Stimulated activated naive CD8-positive, alpha-beta T cell treated with anti-CD3 and anti-CD28 coated beads, Interleukin-15, Interleukin-2, amounts not matched to agents 100 U/mL and 50 U/mL, for 24 hours (primary cell): ENCODE measurements around the gene P3R3URF.

Experiments
- ATAC-seq: fragments of 150-1000 bp; cut with Tn5 transposase; one replicate; pipeline ENCODE4 v1.10.0; 2021
- DNase-seq: peaks from one replicate; pipeline ENCODE4 v3.0.0; 2021

The P3R3URF gene

DNA sequence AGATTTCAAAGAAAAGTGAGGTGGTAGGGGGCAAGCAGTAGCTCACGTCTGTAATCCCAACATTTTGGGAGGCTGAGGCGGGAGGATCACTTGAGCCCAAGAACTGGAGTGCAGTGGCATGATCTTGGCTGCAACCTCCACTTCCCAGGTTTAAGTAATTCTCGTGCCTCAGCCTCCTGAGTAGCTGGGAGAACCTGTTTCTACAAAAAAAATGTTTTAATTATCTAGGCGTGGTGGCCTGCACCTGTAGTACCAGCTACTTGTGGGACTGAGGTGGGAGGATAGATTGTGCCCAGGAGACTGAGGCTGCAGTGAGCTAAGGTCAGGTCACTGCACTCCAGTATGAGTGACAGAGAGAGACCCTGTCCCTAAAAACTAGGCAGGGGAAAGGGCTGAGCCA lies 4.0 kb downstream of the P3R3URF start:
- no peak for ATAC-seq

DNA sequence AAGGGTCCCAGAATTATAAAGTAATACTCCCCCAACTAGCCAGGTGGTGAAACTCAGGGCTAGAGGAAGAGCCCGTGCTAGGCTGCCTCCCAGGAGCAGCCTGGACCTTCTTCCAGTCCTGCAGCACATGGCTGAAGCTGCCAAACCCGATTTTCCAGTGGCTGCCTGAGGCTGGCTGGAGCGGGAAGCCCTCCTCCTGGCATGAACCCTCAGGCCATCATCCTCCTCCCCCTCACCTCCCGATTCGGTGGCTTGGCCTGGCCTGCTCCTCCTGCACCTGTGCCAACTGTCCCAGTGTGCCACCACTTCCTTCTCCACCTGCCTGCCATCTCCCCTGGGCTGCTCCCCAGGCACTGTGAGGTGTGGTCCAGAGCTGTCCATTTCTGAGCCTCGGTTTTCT lies 4.4 kb downstream of the P3R3URF start:
- ATAC-seq (no peak), DNase-seq (no peak)

More for the DNA sequence above, 4.0 kb downstream of the P3R3URF start:
- DNase-seq, result no peak

DNA sequence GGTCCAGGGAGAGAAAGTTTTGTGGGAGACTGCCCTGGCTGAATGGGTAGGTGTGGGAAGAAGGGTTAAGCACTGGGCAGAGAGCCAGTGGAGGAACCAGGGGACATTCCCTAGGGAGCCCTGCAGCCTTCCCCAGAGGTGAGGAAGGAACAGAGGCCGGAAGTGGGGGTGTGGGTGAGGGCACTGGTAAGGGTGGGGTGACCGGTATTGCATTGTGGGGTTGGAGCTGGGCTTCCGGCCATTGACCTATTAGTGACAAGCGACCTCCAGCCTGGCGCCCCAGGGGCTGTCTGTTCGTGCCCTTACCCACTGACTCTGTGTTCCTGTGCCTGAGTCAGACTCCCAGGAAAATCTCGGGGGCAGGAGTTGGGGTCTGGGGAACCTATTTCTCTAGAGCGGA lies 4.9 kb downstream of the P3R3URF start:
- DNase-seq (no peak), ATAC-seq (no peak)

DNA sequence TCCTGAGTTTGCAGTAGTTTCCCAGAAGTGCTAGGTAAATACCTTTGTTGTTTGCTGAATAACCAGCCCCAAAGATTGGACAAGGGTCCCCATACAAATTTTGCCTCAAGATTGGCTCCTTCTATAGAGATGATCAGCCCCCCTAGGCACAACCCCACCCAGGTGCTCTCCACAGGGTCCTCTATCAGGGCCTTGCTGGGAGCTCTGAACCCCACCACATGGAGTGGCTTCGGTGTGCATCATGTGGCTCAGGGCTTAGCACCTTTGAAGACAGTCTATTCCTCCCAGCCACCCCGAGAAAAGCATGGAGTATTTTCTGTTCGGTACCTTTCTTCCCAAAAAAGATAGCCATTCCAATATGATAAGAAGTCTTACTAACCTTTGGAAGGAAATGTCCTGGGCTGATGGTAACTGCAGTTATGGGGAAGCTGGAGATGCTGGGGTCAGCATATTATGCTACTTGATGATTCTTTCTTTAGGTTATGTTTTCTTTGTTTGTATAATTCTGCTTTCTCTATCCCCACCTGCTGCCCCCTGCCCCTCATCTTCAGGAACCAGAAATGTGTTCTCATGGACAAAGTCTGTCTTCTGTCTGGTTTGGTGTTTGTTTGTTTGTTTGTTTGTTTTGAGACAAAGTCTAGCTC lies 6.4 kb downstream of the P3R3URF start:
- DNase-seq, result no peak
- no peak for ATAC-seq

DNA sequence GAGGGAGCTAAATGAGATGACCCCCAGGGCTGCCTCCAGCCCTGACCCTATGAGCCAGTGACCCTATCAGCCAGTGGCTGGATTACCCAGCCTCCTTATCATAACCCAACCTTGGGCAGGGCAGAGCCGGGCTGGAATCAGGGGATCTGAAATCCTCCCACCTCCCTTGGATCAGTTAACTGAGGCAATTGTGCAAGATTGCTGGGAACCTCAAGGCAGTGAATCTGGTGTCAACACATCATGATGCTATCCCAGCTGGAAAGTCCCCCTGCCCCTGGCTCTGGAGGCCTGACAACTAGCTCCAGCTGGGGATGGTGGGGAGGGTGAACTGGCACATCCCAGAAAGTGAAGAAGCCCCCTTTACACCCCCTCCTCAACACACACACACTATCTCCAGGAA lies 7.8 kb downstream of the P3R3URF start:
- ATAC-seq (no peak), DNase-seq (no peak)

DNA sequence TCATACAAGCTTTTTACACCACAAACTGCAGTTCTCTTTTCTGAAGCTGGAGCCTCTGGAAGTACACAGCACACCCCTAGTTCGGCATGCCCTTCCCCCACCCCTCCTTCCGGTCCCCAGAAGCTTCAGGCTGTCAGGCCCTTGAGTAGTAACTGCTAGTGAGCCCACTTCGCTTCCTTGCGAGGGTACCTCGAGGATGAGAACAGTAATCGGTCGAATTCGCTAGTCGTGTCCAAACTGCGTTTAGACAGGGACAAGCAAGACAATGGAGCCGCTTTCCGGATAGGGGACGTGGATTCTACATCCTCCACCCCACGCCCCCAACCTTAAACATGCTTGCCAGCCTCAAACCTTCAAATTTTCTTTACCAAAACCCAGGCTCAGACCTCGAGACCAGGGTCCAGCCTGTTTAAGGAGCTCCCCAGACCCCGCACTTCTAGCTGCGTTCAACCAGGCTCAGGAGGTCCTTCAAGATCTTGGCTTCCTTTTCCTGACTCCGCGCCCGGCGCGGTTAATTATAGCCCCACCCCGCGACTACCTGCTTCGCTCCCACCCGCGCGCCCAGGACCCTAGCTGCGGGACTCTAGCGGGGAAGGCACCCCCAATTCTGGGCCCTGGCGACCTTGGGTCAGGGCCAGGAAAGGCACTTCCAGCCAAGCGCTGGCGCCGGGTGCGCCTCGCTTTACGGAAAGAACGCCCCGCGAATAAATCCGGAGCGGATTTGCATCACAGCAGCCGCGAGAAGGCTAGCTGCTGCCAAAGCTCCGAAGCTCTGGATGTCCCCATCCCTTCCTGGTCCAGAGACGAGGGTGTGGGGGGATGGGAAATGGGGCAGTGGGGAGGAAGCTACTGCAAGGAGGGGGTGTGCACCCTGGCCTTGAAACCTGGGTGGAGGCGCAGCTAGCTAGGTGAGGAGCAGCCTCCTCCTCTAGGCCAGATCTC lies 9.5 kb downstream of the P3R3URF start:
- peak; percentile 15 for ATAC-seq
- DNase-seq, result peak; percentile 55

DNA sequence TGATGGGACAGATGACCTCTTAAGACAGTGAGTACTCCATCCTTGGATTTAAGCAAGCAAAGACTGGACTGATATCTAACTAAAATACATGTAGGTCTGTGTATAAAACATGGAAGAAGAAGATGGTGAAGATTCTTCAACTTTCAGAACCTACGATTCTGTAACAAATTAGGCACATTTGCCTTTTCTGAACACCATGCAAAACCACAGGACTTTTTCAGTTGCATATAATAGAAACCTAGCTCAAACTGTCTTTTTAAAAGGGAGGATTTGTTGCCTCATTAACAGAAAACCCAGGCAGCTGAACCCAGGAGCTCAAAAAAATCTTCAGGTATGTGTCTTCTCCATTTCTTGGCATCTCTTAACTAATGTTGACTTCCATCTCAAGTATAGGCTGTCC lies 16.1 kb downstream of the P3R3URF start:
- ATAC-seq, result no peak

DNA sequence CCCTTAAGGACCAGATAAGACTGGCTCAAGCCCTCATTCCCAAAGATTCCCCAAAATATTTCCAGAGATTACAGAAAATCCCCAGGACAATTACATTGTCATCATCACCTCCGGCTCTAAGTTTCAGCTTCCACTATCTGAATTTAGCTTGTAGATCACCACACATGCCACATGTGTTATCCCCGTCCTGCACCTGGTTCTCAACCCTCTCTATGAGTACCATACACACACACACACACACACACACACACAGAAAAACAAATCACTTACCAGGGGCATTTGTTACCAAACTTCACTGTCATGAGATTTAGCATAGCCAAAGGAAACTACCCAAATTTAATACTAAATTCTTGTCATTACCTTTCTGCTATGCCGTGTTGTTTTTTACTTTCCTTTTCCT lies 16.8 kb downstream of the P3R3URF start:
- ATAC-seq, result no peak

More for the DNA sequence above, 16.1 kb downstream of the P3R3URF start:
- no peak for DNase-seq

DNA sequence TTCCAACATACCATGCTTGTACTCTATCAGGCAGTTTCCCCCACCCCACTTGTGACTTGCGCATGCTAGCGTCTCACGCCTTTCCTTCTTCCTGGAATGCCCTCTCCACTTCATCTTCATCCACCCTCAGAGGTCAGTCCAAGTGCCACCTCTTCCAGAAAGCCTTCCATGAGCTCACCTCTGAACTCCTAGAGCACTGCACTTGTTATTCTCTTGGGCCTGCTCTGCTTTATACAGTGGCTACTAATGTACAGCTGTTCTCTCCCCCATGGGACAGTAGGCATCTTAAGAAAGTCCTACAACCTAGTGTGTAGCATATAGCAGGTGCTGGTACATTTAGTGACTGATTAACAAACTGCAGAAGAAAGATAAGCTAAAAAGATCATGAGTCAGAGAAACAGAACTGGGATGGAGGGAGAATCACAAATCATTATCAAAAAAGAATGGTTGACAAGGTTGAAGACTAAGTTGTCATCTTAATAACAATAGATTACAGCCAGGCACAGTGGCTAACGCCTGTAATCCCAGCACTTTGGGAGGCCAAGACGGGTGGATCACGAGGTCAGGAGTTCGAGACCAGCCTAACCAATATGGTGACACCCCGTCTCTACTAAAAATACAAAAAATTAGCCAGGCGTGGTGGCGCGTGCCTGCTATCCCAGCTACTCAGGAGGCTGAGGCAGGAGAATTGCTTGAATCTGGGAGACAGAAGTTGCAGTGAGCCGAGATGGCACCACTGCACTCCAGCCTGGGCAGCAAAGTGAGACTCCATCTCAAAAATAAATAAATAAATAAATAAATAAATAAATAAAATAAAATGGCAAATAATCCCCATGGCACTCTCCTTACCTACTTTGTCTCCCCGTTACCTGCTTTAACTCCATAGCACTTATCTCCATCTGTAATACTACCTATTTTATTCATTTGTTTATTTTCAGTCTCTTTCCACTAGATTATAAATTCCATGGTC lies 17.7 kb downstream of the P3R3URF start:
- ATAC-seq, result no peak
- no peak for DNase-seq

More for the DNA sequence above, 16.8 kb downstream of the P3R3URF start:
- no peak for DNase-seq

DNA sequence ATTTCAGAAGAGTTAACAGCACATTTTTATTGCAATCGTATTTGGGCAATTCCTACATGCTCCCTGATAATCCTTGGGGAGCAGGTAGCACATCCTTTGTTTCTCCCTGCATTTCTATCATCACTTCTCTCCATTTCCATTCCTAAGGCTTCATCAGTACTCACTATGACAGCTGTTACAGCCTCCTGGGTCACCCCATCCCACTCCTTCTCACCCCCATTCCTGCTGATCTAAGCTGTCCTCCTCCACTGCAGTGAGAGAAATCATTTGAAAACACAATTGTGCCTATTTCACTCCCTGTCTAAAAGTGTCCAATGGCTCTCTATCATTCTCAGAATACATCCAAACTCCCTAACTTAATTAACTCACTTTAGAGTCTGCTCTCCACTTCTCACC lies 18.4 kb downstream of the P3R3URF start:
- DNase-seq, result no peak

DNA sequence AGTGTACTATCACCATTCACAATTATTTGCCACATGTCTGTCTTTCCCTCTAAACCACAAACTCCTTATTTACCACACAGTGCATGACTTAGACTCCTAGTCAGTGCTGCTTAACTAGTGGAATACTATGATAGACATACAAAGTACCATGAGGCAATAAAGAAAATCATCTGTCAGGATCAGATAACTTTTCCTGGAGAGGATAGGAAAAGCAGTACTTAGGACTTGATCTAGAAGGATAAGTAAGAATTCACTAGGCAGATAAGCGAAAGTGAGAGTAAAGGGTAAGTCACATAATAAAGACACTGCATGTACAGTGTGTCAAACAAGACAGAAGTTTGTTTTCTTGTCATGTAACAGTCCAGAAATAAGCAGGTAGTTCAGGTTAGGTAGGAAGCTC lies 22.6 kb downstream of the P3R3URF start:
- DNase-seq (no peak), ATAC-seq (no peak)

More for the DNA sequence above, 18.4 kb downstream of the P3R3URF start:
- no peak for ATAC-seq

DNA sequence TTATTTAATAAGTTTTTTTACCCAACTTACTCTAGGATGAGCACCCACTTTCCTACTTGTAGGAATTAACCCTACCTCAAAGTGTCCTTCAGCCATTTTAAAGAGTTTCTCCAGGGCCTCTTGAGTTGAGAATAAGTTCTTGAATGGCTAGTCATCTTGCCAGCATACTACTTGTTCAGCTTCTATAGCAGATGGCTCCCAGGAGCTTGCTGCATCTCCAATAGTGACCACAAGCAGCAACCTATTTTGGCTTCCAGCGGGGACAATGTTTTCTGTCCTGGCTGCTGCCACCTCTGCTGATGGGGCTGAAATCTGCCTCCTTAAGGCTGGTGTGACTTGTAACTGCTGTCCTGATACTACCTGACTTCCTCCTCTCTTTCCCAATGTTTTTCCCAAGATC lies 23.1 kb downstream of the P3R3URF start:
- ATAC-seq, result no peak

DNA sequence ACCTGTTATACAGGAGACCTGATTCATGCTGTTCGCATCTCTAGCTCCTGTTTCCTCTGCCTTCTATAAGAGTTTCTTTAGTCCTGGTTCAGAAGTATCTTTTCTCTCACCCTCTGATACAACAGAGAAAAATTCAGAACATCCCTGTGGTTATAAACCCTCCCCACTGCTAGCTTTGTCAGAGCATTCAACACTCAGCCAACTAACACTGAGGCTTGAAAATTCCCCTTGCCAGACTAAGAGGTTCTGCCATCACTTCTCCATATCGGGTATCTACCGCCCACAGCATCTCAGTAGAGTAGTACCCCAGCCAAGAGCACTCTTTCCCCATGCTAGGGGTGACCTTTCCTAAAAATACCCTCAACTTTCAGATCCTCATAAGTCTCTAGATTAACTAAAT lies 24.3 kb downstream of the P3R3URF start:
- ATAC-seq (no peak), DNase-seq (no peak)

More for the DNA sequence above, 23.1 kb downstream of the P3R3URF start:
- no peak for DNase-seq

DNA sequence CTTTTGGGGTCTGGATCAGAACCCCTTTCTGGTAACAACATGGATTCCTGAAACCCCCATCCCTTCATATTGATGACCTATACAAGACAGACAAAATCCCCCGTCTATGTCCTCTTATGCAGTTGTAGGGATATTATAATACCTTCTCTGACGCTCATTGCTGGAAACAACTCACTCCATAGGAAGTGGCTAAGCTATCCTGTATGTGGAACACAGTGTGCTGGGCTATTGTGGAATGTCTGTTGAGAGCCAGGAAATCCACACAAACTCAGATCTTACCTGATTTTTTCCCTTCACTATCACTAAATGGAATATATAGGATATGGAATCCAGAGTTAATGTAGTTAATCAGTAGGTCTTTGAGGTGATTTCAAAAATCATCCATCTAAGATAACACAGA lies 26.2 kb downstream of the P3R3URF start:
- DNase-seq (no peak), ATAC-seq (no peak)

DNA sequence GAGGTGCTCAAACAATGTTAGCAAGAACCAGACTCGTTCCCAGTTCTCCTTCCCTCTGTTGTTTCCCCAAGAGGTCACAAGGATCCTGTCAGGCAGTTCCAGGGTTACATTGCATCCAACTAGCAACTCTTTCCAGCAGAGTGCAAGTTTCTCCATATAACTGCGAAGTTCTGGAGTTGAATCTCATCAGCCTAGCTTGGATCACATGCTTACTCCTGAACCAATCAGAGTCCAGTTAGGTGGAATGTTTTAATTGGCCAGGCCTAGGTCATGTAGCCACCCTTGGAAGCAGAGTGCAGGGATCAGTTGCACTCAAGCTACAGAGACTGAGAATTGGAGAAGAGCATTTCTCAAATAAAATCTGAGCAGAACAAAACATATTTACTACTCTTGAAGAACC lies 28.0 kb downstream of the P3R3URF start:
- ATAC-seq (no peak), DNase-seq (no peak)

DNA sequence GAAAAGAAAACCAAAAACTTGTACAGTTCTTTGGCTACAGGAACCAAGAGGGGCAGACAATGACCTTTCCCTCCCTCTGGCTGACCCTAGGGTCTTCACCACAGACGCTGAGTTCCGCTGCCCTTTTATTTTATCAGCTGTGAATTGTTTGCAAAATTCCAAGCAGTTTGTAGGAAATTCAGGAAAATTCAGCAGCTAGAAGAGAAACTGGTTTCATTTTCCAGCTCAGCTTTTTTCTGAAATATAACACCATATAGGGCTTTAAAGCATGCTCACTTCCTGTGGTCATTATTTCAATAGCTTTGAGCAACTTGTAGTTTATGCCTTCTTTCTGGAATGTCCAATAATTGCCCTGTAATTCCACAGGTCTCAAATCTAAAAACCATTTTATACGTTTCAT lies 38.4 kb downstream of the P3R3URF start:
- ATAC-seq (no peak), DNase-seq (no peak)

DNA sequence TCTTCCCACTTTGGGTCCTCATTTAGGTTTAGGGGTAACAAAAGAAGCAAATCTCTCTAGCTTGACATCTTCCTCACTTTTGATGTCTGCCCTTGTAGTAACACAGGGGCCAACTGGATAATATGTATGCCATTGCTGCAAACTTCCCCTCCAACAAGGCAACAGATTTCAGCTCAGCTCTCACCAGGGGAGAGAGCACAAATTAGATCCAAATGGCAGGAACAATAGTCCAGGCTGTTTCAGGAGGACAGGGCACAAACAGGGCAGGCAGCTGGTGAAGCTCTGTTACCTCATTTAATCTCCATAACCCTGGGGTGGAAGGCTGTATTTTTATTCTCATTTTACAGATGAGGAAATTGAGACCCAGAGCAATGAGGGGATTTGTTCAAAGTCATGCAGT lies 39.6 kb downstream of the P3R3URF start:
- DNase-seq (no peak), ATAC-seq (no peak)

DNA sequence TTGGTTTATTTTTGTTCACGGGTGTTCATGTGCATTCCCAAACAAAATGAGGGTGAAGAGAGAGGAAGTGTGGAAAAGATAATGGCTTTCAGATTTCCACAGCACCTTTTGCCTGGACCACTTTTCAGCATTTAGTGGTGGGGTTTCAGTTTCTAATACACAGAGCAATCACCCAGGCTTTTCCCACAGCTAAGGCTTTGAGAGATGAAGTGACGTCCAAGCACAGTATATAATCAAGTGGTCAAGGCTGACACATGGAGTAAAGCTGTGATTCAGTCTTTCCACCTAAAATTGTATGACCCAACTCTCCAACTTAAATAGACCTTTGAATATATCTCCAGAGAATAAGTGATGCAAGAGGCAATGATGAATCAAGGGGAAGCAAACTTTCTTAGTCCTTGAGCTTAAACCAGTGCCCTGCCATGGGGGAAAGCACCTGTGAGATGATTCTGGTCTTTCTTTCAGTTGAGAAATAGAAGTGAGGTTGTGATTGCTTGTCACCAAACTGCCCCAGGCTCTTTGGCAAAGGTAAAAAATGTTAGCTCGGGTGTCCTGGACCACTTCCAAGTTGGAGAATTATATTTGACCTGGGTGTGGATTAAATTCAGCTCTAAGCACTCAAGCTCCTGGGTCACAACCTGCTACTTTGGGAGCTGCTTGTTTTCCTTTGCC lies 41.5 kb downstream of the P3R3URF start:
- ATAC-seq, result no peak
- no peak for DNase-seq

DNA sequence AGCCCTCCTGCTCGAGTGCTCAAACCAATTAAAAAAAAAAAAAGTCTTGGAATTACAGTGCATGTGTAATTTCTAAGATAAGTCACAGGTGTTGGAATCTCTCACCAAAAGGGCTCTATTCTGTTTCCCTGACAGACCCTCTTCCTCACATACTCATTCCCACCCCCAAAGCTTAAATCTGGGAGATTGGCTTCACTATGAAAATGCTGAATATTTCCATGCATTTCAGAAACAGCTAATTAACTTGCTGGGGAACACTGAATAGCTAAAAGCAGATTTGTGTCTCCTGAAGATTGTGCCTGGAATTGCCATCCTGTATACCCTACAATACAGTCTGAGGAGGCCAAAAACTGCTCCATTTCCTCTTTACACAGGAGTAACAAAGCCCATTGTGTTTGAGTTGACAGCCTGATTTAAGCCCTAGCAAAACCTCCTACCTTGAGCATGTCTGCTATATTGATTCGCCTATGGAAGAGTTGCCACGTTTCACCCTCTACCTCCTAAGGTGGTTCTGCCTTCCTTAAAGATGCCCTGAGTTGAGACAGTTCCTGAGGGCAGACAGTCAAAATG lies 42.4 kb downstream of the P3R3URF start:
- ATAC-seq, result no peak
- DNase-seq, result no peak

DNA sequence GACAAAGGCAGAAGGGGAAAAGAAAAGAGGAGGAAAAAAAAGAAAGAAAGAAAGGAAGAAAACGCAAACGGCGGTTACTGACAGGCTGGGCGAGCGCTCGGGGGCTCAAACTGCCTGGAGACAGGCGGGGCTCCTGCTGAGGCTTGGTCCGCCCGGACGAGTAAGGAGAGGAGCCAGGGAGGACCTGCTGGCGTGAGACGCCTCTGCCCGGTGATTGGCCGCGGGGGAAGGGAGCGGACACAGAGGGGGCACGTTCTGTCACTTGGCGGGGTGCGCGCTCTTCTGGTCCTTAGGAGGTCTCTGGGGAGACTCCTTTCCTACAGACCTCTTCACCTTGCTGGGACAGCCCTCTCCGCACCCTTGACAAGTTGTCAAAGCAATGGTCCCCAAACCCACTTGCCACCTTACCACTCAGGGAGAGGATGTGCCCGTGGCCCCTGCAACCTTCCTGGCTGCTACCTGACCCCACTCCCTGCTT lies 43.1 kb downstream of the P3R3URF start:
- DNase-seq (peak; percentile 54), ATAC-seq (peak; percentile 60)

DNA sequence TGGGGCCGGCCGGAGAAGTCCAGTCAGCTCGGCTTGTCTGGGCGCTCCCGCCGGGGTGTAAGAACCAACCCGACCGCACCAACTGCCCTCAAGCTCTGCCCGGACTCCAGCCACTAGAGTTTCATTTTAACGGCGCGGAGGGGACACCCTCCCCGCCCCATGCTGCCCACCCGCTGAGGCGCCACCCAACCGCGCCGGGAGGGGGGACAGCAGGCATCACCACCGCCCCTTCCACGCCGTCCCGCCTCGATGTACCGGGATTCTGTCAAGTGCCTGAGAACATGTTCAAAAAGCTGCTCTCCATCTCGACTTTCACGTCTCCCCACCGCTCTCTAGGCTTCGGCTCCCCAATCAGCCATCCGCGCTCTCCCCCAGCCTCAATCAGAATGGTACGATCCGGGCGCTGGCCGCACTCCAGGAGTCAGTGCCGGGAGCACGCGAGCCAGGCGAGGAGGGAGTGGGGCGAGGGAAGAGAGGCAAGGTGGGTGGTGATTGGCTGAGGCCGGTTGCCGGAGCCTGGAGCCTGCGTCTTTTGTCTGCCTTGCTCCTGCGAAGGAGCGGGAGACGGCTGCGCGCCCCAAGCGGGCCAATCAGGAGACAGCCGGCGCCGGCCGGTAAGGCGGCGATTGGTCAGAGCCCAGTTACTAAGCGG lies 43.6 kb downstream of the P3R3URF start, which contains the start of gene PIK3R3:
PIK3R3 (minus strand) TSS at position 101 of the 652 bp plus-strand sequence. CDS start 677 bp downstream, outside the sequence.
- DNase-seq, result peak; percentile 90
- ATAC-seq, result peak; percentile 98
